ENCODE measurements around the gene SAP25.

The SAP25 gene

DNA sequence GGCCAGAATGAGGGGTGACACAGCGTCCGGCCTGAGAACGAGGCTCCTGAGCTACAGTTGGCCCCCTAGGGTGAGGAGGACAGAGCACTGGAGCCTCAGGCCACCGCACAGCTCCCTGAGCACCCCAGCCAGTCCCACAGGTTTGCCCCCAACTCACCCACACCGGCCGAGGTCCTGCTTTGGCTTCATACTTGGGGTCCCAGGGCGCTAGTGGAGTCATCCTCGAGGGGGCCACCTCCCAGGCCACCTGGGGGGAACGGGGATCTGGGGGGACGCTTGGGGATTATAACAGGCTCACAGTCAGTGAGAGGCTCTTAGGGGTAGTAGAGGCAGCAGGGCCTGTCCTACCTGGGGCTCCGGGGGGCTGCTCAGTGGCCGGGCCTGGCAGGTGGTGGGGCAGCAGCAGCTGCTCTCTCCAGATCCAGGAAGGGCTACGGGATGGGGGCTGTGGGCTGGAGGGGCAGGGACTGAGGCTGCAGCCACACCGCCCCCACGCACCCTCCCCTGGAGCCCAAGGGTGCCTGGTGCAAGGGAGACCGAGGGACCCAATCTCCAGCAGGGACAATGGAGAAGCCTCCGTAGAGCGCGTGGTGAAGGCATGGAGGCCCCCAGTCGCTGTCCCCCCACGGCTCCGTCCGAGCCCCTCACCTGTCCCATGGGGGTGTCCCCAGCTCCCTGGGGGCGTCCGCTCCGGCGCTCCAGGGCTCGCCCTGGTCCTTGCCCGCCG, 588 bp downstream of the SAP25 start:
- POLR2A ChIA-PET = interaction anchor here (1.3 kb wide), 1 partner anchor 11 kb away, joined by 3 read pairs; no protein-coding TSS in a partner anchor
- DNase-seq (ENCODE audit: extremely low spot score) = no peak
- CTCF ChIA-PET = interaction anchor here (1.0 kb wide), 1 partner anchor 9 kb away, joined by 3 read pairs; no protein-coding TSS in a partner anchor
- TF ChIP-seq LEF1 (IDR thresholded peaks at IDR 0.05; ENCODE audit: borderline replicate concordance) (no peak), HDGF (IDR thresholded peaks at IDR 0.05; ENCODE audit: borderline replicate concordance) (no peak), BHLHE40 (IDR thresholded peaks at IDR 0.05; ENCODE audit: borderline replicate concordance) (no peak), CTBP1 (IDR thresholded peaks at IDR 0.05; ENCODE audit: borderline replicate concordance) (no peak), TARDBP (IDR thresholded peaks at IDR 0.05) (no peak), NFRKB (IDR thresholded peaks at IDR 0.05) (no peak), ELF4 (IDR thresholded peaks at IDR 0.05) (no peak), L3MBTL2 (conservative IDR thresholded peaks at IDR 0.05) (no peak)

- no peak for DNase-seq (ENCODE audit: extremely low spot score)
- ChIA-PET CTCF (interaction anchor here (1.0 kb wide), 1 partner anchor 8 kb away, joined by 3 read pairs; no protein-coding TSS in a partner anchor), POLR2A (interaction anchor here (1.3 kb wide), 1 partner anchor 12 kb away, joined by 3 read pairs; no protein-coding TSS in a partner anchor)
- TF ChIP-seq LEF1 (IDR thresholded peaks at IDR 0.05; ENCODE audit: borderline replicate concordance) (no peak), L3MBTL2 (conservative IDR thresholded peaks at IDR 0.05) (no peak), HDGF (IDR thresholded peaks at IDR 0.05; ENCODE audit: borderline replicate concordance) (no peak), CTBP1 (IDR thresholded peaks at IDR 0.05; ENCODE audit: borderline replicate concordance) (no peak), FOXK2 (IDR thresholded peaks at IDR 0.05) (no peak), SP1 (IDR thresholded peaks at IDR 0.05) (no peak), TARDBP (IDR thresholded peaks at IDR 0.05) (no peak), ELF4 (IDR thresholded peaks at IDR 0.05) (no peak), ARNT (IDR thresholded peaks at IDR 0.05) (no peak), FOXA1 (IDR thresholded peaks at IDR 0.05) (no peak), FOXM1 (IDR thresholded peaks at IDR 0.05; ENCODE audit: borderline replicate concordance) (no peak), BHLHE40 (IDR thresholded peaks at IDR 0.05; ENCODE audit: borderline replicate concordance) (no peak), PKNOX1 (IDR thresholded peaks at IDR 0.05) (no peak)
Measured at GRCh38 chr7:100572281-100572948, 1.3 kb downstream of the SAP25 start.

DNA sequence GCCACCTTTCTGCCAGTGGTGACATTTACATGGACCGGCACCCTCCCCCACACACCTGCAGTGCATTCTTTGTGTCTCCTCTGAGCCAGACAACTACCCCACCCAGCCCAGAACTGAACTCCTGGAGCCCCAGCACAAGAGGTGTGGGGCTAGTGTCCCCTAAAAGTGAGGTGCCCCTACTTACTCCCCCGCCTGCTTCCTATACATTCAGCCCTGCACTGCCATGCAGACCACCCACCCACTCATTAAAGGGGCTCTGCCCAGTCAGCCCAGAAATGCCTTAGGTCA, 1.9 kb downstream of the SAP25 start:
- TF ChIP-seq HDGF (IDR thresholded peaks at IDR 0.05; ENCODE audit: borderline replicate concordance) = no peak
- no peak for TF ChIP-seq FOXK2 (IDR thresholded peaks at IDR 0.05)
- TF ChIP-seq TARDBP (IDR thresholded peaks at IDR 0.05) = no peak
- TF ChIP-seq ZNF384 (IDR thresholded peaks at IDR 0.05) = no peak
- no peak for TF ChIP-seq L3MBTL2 (conservative IDR thresholded peaks at IDR 0.05)
- no peak for TF ChIP-seq ELF4 (IDR thresholded peaks at IDR 0.05)
- no peak for TF ChIP-seq BHLHE40 (IDR thresholded peaks at IDR 0.05; ENCODE audit: borderline replicate concordance)
- TF ChIP-seq SP1 (IDR thresholded peaks at IDR 0.05) = no peak
- TF ChIP-seq SUZ12 (IDR thresholded peaks at IDR 0.05) = no peak
- TF ChIP-seq LEF1 (IDR thresholded peaks at IDR 0.05; ENCODE audit: borderline replicate concordance) = no peak
- TF ChIP-seq FOXA1 (IDR thresholded peaks at IDR 0.05) = no peak
- no peak for TF ChIP-seq FOXM1 (IDR thresholded peaks at IDR 0.05; ENCODE audit: borderline replicate concordance)
- no peak for TF ChIP-seq NFRKB (IDR thresholded peaks at IDR 0.05)
- TF ChIP-seq ARNT (IDR thresholded peaks at IDR 0.05) = no peak
- no peak for TF ChIP-seq CTBP1 (IDR thresholded peaks at IDR 0.05; ENCODE audit: borderline replicate concordance)
- TF ChIP-seq PKNOX1 (IDR thresholded peaks at IDR 0.05) = no peak
- DNase-seq (ENCODE audit: extremely low spot score) = no peak
- CTCF ChIA-PET = no interaction called here
- POLR2A ChIA-PET = interaction anchor here (1.9 kb wide), 1 partner anchor 14 kb away, joined by 10 read pairs; the partner anchor contains the start of genes FBXO24 and LRCH4

- no peak for DNase-seq (ENCODE audit: extremely low spot score)
Measured at GRCh38 chr7:100570954-100571828, 2.5 kb downstream of the SAP25 start.

DNA sequence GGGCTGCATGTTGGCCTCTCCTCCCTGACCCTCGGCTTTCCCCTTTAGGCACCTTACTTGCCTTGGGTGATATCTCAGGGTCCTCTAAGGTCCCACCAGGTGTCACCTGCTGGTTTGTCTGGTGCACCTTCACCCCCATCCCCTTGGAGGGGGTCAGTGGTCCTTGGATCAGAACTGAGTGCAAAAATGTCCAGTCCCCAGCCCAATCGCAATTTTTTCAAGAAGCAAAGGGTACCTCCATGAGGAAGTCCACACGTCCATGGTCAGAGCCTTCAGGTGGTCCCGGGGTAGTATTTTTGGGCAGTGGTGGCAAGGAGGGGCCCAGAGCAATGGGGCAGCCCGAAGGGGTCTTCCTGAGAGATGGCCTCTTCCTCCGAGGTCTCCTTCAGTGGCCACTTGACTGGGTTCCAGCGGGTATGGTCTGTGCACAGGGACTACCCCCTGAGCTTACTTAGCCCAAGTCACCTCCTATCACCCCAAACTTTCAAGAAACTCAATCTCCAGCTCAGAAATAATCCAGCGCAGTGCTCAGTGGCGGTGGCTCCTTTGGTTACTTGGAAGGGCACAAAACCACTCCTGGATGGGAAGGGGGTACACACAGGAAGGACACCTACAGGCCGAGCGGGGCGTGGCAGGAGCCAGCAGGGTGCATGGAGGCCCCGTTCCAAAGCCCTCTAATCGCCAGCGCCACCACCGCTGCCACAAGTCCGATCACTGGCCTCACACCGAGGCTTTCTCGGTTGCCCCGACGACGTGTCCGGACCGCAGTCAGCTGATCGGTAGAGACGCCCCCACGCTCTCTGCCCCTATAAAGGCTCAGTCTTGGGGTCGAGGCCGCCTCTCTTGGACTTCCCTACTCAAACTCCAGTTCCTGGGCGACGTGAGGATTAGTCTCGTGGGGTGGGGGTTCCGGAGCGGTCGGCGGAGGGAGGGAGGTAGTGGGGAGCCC, 4.5 kb downstream of the SAP25 start:
- TF ChIP-seq BHLHE40 (IDR thresholded peaks at IDR 0.05; ENCODE audit: borderline replicate concordance) (no peak), ELF4 (IDR thresholded peaks at IDR 0.05) (no peak), PKNOX1 (IDR thresholded peaks at IDR 0.05) (no peak), SUZ12 (IDR thresholded peaks at IDR 0.05) (no peak), FOXA1 (IDR thresholded peaks at IDR 0.05) (no peak), ARNT (IDR thresholded peaks at IDR 0.05) (no peak), ZNF384 (IDR thresholded peaks at IDR 0.05) (no peak), FOXM1 (IDR thresholded peaks at IDR 0.05; ENCODE audit: borderline replicate concordance) (no peak), FOXK2 (IDR thresholded peaks at IDR 0.05) (no peak), LEF1 (IDR thresholded peaks at IDR 0.05; ENCODE audit: borderline replicate concordance) (no peak), CTBP1 (IDR thresholded peaks at IDR 0.05; ENCODE audit: borderline replicate concordance) (no peak), NFRKB (IDR thresholded peaks at IDR 0.05) (no peak), SP1 (IDR thresholded peaks at IDR 0.05) (no peak), L3MBTL2 (conservative IDR thresholded peaks at IDR 0.05) (no peak), TARDBP (IDR thresholded peaks at IDR 0.05) (no peak), HDGF (IDR thresholded peaks at IDR 0.05; ENCODE audit: borderline replicate concordance) (no peak)
- POLR2A ChIA-PET = interaction anchor here (0.9 to 1.5 kb wide), 3 partner anchors 15 to 124 kb away, joined by 3 to 5 read pairs (median 3); partner anchors contain the start of gene FBXO24
- CTCF ChIA-PET = interaction anchor here (0.6 to 0.9 kb wide), 5 partner anchors 9 to 392 kb away, joined by 3 to 5 read pairs (median 3); partner anchors contain the start of genes FBXO24, GPC2, LRCH4 and STAG3
- DNase-seq (ENCODE audit: extremely low spot score) = peak; percentile 50

More at GRCh38 chr7:100570954-100571828, 2.5 kb downstream of the SAP25 start:
- CTCF ChIA-PET = no interaction called here
- POLR2A ChIA-PET = interaction anchor here (1.9 kb wide), 1 partner anchor 15 kb away, joined by 10 read pairs; the partner anchor contains the start of genes FBXO24 and LRCH4
- TF ChIP-seq ARNT (IDR thresholded peaks at IDR 0.05) (no peak), BHLHE40 (IDR thresholded peaks at IDR 0.05; ENCODE audit: borderline replicate concordance) (no peak)

All from HEK293T (cell line).